ENCODE data around the gene TXN2.
"Not testable (repeated sequence)": the region's sequence is repeated elsewhere in the genome, so short reads cannot be mapped to it uniquely, and the experiment has no call there.

TXN2 gene

GRCh38 chr22:36430863-36431262 lies 50.6 kb downstream of the TXN2 start:
- DNase-seq (ENCODE audit: low read depth): no peak

GRCh38 chr22:36427952-36428351 lies 53.5 kb downstream of the TXN2 start:
- not testable (repeated sequence) for DNase-seq (ENCODE audit: low read depth)

DNA sequence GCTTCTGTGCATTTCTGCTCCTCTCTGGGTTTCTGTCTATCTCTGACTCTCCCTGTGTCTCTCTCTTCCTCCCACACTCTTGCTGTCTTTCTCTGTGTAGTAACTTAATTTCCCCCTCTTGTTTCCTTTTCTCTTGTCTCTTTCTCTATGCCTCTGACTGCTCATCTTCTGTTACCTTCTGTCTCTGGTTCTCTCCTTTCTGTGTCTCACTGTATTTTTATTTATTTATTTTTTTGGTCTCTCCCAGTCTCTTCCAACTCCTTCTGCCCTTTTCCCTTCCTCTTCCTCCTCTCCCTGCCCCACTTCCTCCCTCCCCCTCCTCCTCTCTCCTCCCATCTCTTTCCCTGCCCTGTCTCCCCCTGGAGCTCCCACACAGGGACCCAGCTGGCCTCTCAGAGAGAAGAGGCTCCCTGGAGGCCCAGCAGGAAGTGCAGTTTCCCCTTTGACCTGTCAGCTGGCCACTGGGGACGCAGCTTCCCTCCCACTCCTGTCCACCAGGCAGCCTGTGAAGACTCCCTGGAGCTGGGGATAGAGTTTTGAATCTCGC lies 55.4 kb downstream of the TXN2 start:
- no peak for DNase-seq (ENCODE audit: low read depth)

GRCh38 chr22:36424901-36425579 lies 56.4 kb downstream of the TXN2 start:
- no peak for DNase-seq (ENCODE audit: low read depth)

GRCh38 chr22:36424466-36424865 lies 57.0 kb downstream of the TXN2 start:
- not testable (repeated sequence) for DNase-seq (ENCODE audit: low read depth)

- no peak for DNase-seq (ENCODE audit: low read depth)
These were observed 57.7 kb downstream of the TXN2 start for GRCh38 chr22:36423461-36424404.

DNA sequence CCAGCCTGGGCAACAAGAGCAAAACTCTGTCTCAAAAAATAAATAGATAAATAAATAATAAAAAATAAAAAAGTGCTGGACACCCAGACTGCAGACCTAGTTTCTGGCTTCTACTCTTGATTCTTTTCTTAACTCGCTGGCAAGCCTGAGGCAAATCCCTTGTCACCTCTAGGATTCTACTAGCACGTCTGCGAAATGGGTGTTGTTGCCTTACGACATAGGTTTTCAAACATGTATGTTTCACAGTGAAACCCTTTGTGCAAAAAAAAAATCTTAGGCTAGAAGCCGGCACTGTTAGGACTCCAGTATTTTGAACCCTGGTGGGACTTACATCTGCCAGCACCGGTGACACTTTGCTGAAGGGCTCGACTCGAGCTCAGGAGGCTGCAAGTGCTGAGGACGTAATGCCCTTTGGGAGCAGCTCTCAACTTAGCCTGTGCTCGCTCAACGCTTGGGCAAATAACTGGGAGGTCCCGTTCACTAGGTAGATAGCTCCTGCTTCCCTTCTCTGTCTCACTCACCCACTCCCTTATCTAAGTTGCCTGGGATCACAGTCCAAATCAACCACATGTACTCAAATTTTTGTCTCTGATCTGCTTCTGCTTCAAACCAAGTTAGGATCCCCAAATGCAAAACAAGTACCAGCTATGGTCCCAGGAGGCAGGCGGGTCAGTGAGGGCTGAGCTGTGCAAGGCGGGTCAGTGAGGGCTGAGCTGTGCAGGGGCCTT lies 59.0 kb downstream of the TXN2 start:
- DNase-seq (ENCODE audit: low read depth): no peak

- DNase-seq (ENCODE audit: low read depth): no peak
These were observed 61.2 kb downstream of the TXN2 start for GRCh38 chr22:36419912-36420882.

DNA sequence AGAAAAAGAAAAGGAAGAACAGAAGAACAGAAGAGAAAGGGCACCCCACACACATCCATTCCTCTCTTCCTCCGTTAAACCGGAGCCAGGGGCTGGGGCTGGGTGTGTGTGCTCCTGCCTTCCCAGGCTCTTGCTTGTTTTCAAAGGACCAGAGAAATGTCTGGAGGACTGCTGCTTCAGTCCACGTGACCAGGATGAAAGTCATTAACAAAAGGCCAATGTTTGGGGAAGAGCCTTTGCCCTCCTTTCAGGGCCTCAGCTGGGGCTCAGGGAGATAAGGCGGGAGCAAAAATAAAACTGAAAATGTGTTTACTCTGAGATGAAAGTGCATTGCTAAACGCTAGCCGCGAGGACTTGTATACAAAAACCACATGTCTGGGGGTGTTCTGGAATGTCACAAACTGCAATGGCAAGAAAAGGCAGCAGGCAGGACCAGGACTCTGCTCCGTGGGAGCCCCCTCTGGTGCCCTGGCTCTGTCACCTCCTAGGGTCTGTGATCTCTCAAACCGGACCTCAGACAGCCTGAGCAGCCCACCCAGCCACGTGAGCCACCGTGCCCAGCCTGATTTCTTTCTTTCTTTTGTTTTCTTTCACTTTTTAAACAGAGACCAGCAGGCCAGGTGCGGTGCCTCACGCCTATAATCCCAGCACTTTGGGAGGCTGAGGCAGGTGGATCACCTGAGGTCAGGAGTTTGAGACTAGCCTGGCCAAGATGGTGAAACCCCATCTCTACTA lies 62.1 kb downstream of the TXN2 start:
- DNase-seq (ENCODE audit: low read depth): no peak

GRCh38 chr22:36417281-36417686 lies 64.2 kb downstream of the TXN2 start:
- DNase-seq (ENCODE audit: low read depth): no peak
